Neutrophil (primary cell): ENCODE measurements around the gene BCL7A.

Source experiments
- H3K27ac ChIP-seq: fragments of 200-600 bp; sonication (generic); 2 replicates; pipeline ENCODE4 v1.5.1; 2016; ENCODE audit warnings: mild to moderate bottlenecking, moderate library complexity
- H3K27me3 ChIP-seq: fragments of 200-600 bp; sonication (generic); 2 replicates; pipeline ENCODE4 v1.6.0; 2016; ENCODE audit warnings: mild to moderate bottlenecking
- H3K36me3 ChIP-seq: fragments of 200-600 bp; sonication (generic); 2 replicates; pipeline ENCODE4 v1.5.1; 2017
- H3K4me1 ChIP-seq, 2 experiments: fragments of 200-600 bp in 1 of 2; sonication (generic) in 1 of 2; 1 replicate in 1 of 2; 2 replicates in 1 of 2; pipeline versions ENCODE4 v1.5.1 to v1.6.1; 2013 to 2016; ENCODE audit warnings: low read depth in 1 of 2, low read length in 1 of 2, mild to moderate bottlenecking in 1 of 2, moderate library complexity in 1 of 2; ENCODE audit not compliant: control insufficient read depth in 1 of 2, insufficient read depth in 1 of 2
- H3K4me3 ChIP-seq, 2 experiments: fragments of 200-600 bp in 1 of 2; sonication (generic) in 1 of 2; 1 replicate in 1 of 2; 2 replicates in 1 of 2; pipeline ENCODE4 v1.5.1; 2013 to 2016; ENCODE audit warnings: low read depth in 1 of 2, low read length in 1 of 2, mild to moderate bottlenecking in 1 of 2, moderate library complexity in 1 of 2
- H3K9me3 ChIP-seq: fragments of 200-600 bp; sonication (generic); 2 replicates; pipeline ENCODE4 v1.5.1; 2016
- CTCF ChIP-seq: fragments of 200-600 bp; sonication (generic); IDR thresholded peaks from 2 replicates; pipeline ENCODE4 v1.5.1; 2016; ENCODE audit warnings: antibody characterized with exemption

Gene BCL7A

GRCh38 chr12:122094137-122094734, 72.6 kb downstream of the BCL7A start:
- H3K4me1 ChIP-seq = peaks cover 10 to 24% of the 10 kb centered on the region in 2 experiments
- no peak overlapping the region for H3K27ac ChIP-seq
- no peaks in the 10 kb centered on the region for H3K9me3 ChIP-seq
- no peak for TF ChIP-seq CTCF
- no peaks in the 10 kb centered on the region for H3K36me3 ChIP-seq
- H3K27me3 ChIP-seq = no peaks in the 10 kb centered on the region
- H3K4me3 ChIP-seq = no peak overlapping the region

- Histone ChIP-seq H3K36me3 (no peaks in the 10 kb centered on the region), H3K27ac (no peak overlapping the region), H3K4me1 (peaks cover 13 to 18% of the 10 kb centered on the region in 2 experiments), H3K9me3 (no peaks in the 10 kb centered on the region), H3K4me3 (no peak overlapping the region), H3K27me3 (no peaks in the 10 kb centered on the region)
- no peak for TF ChIP-seq CTCF
Observed at GRCh38 chr12:122094735-122095631, 73.3 kb downstream of the BCL7A start.

GRCh38 chr12:122096014-122096413, 74.3 kb downstream of the BCL7A start:
- Histone ChIP-seq H3K27me3 (no peaks in the 10 kb centered on the region), H3K9me3 (no peaks in the 10 kb centered on the region), H3K36me3 (no peaks in the 10 kb centered on the region), H3K4me1 (peaks cover 11 to 16% of the 10 kb centered on the region in 2 experiments), H3K4me3 (no peak overlapping the region), H3K27ac (no peak overlapping the region)
- no peak for TF ChIP-seq CTCF

GRCh38 chr12:122096591-122097149, 75.0 kb downstream of the BCL7A start:
- Histone ChIP-seq H3K27ac (no peak overlapping the region), H3K4me3 (no peak overlapping the region), H3K9me3 (no peaks in the 10 kb centered on the region), H3K27me3 (no peaks in the 10 kb centered on the region), H3K36me3 (no peaks in the 10 kb centered on the region), H3K4me1 (peaks cover 6 to 11% of the 10 kb centered on the region in 2 experiments)
- TF ChIP-seq CTCF = no peak

GRCh38 chr12:122097584-122097926, 75.9 kb downstream of the BCL7A start:
- Histone ChIP-seq H3K27me3 (no peaks in the 10 kb centered on the region), H3K9me3 (no peaks in the 10 kb centered on the region), H3K36me3 (no peaks in the 10 kb centered on the region), H3K27ac (no peak overlapping the region), H3K4me3 (no peak overlapping the region), H3K4me1 (peaks cover 6 to 11% of the 10 kb centered on the region in 2 experiments)
- no peak for TF ChIP-seq CTCF
